ENCODE results near the gene NRDC.
"Not testable (repeated sequence)": the region's sequence is repeated elsewhere in the genome, so short reads cannot be mapped to it uniquely, and the experiment has no call there.

The NRDC gene

DNA sequence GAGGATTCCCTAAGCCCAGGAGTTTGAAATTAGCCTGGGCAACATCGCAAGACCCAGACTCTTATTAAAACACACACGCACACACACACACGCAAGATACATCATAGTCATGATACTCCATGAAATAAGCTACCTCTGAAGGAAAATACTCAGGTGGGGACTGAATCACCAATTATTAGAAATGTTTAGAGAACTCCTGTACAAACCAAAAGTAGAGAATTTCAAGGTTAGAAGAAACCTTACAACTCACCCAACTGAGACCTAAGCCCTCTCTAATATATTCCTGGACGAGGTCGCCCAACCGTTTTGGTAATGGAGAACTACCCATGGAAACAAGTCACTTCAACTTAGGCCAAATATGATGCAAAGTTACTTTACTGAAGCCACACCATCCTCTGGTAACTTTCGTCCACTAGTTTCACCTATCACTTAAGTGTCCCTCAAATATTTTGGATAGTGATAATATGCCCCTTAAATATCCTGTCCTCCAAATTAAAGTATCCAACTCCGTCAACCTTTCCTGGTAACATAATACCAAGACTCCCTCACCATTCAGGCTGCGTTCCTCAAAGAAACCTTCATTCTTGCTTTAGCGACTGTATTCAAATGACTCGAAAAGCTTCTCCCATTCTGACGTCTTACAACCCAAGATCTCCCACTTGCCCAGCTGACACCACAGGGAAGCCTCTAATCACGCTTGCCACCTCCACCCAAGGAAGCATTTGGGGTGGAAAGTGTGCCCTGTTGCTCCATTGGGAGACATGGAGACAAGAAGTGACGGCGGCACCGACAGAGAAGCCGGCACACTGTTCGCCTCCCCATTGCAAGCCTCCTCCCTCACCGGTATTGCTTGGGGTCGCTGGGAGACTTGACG, 856 bp downstream of the NRDC start:
- peak; percentile 2 for DNase-seq (ENCODE audit: low read depth)

DNA sequence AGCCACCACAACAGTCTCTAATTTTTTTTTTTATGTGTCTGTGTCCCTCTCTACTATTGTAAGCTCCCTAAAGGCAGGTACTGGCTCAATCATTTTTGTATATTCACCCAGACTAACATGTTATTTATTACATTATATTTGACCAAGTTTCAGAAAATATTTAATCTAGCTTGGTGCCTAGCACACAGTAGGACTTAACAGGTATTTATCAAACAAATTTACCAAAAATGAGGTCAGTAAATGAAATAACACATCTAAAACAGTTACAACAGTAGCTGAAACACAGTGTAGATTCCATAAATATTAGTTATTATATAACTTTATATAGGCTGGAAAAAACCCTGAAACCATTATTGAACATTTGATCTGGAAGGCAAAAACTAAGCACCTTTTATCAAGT, 2.7 kb downstream of the NRDC start:
- DNase-seq (ENCODE audit: low read depth): no peak

DNA sequence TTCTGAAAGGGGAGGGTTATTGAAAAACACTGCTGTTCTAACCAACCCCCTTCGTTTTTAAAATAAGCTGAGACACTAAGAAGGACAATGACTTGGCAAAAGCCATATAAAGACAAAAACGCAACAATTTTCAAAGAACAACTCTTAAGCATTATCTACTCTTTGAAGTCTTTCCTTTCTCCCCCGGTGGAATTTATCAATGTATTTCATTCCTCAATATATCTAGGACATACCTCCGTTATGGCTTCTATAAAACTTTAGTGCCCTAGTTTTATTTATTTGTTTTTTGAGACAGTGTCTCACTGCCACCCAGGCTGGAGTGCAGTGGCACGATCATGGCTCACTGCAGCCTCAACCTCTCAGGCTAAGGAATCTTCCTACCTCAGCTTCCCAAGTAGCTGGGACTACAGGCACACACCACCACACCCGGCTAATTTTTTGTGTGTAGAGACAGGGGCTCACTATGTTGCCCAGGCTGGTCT, 3.2 kb downstream of the NRDC start:
- no peak for DNase-seq (ENCODE audit: low read depth)

DNA sequence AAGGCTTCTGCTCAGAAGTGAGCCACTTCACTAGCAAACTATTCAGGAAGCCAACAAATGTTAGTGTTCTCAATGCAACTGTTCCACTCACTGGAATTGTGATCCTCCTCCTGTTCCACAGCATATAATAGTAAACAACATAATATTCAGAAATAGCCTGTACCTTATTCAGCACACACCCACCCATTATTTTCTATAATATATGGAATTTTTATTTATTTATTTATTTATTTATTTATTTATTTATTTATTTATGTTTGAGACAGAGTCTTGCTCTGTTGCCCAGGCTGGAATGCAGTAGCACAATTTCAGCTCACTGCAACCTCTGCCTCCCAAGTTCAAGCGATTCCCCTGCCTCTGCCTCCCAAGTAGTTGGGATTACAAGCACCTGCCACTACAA, 5.3 kb downstream of the NRDC start:
- not testable (repeated sequence) for DNase-seq (ENCODE audit: low read depth)

DNA sequence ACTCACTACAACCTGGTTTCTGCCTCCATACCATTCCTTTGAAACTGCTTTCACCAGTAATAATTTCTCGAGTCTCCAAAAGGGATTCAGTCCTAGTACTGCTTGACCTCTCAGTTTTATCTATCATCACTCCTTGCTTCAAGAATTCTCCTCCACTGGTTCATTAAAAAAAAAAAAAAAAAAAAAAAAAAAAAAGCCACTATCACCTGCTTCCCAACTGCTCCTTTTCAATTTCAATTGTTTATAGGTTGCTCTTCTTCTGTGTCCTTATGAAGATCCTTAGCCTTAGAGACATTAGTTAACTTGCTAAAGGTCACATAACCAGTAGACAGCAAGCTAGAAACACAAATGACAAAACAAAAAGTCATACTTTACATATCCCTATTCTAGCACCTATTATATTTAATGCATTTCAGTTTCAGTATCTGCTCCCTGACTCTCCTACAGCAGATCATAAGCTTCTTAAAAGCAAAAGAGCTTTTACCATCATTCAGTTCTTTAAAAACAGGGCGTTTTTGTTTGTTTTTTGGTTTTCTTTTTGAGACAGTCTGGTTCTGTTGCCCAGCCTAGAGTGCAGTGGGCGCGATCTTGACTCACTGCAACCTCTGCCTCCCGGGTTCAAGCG, 7.1 kb downstream of the NRDC start:
- DNase-seq (ENCODE audit: low read depth): no peak

DNA sequence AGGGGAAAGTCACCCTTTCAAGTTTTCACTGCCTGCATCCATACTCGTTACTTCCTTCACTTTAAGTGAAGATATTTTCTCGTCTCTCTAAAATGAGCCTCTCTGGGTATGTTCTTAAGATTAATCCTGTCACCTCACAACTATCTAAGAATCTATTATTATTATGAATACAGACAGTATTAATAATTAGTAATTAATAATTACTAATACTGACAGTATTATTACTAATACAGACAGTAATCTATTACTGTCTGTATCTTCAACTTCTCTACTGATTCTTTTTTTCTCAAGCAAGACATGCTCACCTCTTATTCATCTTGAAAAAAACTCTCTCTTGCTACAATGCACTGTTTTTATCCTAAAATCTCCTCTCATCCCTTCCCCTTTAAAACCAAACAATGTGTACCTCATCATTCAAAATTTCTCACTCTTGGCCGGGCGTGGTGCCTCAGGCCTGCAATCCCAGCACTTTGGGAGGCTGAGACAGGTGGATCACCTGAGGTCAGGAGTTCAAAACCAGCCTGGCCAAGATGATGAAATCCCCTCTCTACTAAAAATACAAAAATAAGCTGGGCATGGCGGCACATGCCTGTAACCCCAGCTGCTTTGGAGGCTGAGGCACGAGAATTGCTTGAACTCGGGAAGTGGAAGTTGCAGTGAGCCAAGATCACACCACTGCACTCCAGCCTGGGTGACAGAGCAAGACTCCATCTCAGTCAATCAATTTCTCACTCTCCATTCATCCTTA, 7.8 kb downstream of the NRDC start:
- DNase-seq (ENCODE audit: low read depth): no peak

DNA sequence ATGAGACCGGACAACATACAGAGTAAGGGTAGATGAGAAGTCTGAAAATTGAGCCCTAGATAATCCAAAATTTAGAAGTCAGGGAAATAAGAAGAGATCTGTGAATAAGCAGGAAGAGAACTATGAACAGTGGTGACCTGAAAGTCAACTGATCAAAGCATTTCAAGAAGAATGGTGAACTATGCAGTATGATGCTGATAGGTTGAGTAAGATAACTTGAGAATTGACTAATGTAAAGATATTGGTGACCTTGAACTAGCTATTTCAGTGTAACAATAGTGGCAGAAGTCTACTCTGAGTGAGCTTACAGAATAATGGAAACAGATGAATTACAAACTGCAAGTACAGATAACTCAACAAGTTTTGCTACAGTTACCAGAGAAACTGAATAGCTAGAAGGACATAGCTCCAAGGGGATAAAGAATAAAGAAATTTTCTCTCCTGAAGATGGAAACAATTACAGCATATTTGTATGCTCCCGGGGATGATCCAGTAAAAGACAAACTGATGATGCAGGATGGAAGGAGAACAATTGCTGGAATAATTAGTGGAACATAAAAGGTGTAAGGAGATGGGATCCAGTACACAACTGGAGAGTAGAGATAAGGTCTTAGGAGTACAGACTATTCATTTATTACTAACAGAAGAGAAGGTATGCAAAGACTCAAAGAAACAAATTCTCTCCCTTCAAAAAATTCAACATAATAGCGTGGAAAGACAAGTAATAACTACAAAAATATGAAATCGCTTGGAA, 10.9 kb downstream of the NRDC start:
- DNase-seq (ENCODE audit: low read depth): no peak

DNA sequence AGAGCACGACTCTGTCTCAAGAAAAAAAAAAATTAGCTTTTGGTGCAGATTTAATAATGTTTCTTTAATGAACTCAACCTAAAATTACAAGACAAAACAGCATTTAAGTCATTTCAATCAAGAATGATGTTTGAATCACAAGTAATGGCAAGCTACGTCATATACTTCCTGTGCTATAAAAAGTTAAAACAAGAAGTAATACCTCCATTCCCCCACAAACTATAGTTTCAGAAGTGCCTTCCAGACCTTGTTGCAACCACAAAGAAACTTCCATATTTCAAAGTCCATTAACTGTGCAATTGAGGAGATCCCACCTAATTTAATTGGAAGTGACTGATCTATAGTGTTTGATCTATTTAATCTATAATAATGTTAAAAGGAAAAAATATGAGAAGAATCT, 15.1 kb downstream of the NRDC start:
- no peak for DNase-seq (ENCODE audit: low read depth)

DNA sequence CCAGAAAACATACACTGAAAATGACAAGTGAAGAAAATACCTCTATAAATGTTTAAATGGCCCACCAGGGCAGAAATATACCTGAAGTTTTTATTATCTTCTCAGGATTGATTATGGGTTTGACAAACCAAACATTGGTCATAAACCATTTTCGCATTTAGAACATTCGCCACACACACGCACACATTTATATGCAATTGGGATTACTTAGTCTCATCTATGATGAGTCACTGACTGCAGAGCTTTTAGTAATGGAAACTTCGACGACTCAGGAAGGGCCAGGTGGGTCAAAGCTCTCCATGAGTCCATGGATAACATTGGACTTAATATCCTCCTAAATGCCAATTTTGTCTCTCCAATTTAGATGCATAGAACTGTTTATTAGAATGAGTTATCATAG, 16.9 kb downstream of the NRDC start:
- DNase-seq (ENCODE audit: low read depth): no peak

DNA sequence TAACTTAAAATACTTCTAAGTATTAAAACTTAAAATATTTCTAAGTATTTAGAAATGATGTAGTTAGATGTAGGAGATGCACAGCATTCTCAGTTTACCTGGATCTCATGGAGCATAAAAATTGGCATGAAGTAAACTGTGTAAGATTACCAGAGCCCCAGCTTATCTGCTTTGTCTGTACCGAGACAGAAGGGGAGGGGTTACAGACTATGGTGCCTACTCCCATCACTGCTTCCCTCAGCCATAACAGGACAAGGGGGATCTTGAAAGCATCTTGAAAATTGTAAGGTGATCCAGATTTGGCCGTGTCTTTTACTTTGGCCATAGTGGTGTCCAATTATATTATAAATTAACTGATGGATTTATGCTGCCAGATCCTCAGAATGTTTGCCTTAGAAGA, 18.8 kb downstream of the NRDC start:
- no peak for DNase-seq (ENCODE audit: low read depth)

DNA sequence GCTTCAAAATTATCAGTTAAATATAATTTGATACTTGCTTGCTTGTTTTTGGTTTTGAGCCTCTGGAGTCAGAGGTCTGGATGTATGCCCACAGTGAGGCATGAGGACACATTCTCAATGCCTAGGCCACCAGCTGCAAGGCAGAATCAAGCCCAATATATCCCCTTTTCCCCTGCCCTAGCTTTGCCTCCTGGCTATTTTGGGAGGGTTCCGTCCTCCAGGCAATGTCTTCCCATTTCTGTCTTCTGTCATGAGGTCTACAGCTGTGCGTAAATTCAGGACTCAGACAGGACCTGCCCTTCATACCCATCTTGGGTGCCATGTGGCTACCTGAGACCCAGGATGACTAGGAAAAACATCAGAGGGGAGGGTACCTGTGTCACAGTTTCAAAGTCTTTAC, 19.2 kb downstream of the NRDC start:
- no peak for DNase-seq (ENCODE audit: low read depth)

DNA sequence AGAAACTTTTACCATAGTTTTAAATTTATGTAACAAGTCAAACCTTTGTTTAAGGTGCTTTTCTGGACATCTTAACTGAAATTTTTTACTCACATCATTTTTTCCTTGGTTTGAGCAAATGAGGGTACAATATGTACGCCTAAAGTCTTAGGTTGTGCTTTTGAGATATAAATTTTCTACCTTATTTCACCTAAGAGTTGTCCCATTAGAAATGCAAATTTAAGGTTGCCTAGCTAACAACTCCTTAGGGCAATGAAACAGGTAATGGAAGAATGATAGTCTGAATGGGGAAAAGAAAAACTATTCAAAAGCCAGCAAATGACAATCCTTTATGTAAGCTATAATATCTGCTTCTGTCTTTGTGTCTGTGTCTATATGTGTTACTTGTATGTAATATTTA, 19.6 kb downstream of the NRDC start:
- no peak for DNase-seq (ENCODE audit: low read depth)

DNA sequence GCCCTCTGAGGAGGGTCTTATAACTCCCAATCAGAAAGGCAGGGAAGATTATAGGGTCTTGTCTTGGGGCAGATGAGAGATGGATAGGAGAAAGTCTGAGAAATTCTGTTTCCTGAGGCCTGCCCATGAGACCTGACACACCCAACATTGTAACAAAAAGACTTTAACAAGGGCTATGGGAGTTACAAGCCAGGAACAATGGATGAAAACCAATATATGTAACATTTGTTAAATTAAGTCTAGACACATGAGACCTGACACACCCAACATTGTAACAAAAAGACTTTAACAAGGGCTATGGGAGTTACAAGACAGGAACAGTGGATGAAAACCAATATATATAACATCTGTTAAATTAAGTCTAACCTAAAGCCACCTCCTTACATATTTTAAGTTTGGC, 21.8 kb downstream of the NRDC start:
- DNase-seq (ENCODE audit: low read depth): no peak

DNA sequence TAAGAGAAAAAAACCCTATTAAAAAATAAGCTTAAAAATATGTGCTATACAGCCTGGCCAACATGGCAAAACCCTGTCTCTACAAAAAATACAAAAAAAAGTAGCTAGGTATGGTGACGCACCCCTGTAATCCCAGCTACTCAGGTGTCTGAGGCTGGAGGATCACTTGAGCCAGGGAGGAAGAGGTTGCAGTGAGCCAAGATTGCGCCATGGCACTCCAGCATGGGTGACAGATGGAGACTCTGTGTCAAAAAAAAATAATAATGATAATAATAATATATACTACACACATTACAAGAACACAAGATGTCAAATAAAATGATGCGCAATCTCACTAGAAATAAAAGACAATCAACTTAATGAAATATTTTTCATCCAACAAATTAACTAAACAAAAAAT, 22.9 kb downstream of the NRDC start:
- no peak for DNase-seq (ENCODE audit: low read depth)

DNA sequence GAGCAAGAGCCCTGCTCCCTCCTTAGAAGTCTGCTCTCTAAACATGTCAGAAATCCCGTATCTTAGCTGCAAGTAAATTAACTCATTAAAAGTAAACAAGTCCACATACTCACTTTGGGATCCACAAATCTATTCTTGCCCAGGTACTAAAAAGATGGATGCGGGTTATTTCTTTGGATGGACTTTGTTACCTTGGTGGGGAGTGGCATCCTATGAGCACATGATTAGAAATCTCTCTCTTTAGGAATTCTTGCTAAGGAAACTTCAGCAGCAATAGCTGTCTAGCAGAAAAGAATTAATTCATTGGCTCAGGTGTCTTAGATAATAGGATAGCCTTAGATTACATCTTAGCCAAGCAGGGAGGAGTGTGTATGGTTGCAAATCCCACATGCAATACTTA, 25.2 kb downstream of the NRDC start:
- DNase-seq (ENCODE audit: low read depth): no peak

DNA sequence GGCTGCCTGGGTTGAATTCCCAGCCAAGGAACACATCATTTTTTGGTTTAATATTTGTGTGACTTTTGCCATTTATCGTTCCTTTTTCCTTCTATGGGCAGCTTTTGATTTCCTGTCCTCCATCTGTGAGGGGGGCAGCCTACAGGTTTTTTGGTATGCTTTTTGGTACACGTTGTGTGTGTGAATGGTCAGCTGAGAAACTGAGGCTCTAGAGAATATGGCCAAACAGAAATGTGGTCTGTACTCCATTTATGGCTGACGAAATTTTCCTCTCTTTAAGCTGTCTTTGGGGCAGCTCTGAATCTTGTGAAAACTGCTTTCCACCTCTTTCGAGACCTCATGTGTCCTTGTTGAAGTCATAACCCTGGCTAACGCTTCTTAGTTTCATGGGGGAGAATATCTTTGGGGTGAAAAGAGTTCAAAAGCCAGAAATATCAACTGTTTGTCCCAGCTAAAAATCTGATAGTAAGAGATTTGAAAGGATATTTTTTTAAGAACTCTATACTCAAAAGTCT, 26.6 kb downstream of the NRDC start:
- DNase-seq (ENCODE audit: low read depth): no peak

DNA sequence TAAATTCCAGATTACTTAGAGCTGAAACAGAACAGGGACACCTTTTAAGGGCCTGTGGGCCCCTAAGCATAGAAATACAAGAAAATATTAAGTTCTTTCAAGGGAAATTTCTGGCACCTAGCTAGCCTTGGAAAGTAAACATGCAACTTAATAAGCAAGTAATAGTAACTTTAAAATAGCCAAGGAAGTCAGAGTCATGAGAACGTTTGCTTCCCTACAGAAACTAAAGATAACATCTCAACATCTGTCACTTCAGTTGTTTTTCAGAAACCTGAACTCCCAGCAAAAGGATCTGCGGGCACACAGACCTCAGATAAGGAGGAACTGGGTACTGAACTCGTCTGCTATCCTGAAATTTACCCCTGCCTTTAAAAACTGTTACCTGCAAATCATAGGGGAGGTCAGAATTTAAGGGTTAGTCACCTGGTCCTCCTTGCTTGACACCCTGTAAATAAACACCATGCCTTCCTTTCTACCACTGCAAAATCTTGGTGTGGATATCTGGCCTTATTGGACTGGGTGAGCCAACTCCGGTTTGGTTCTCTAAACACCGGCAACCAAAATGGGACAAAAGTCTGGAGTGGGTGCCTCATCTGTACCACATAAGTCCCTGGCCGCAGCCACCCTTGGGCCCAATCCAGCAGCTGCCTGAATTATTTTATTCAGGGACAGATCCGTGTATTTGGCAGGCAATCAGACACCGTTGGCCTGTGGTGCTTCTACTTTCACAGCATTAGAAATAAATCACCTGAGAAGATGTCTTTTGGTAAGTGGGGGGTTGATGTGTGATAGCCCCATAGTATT, 27.9 kb downstream of the NRDC start:
- DNase-seq (ENCODE audit: low read depth): no peak

DNA sequence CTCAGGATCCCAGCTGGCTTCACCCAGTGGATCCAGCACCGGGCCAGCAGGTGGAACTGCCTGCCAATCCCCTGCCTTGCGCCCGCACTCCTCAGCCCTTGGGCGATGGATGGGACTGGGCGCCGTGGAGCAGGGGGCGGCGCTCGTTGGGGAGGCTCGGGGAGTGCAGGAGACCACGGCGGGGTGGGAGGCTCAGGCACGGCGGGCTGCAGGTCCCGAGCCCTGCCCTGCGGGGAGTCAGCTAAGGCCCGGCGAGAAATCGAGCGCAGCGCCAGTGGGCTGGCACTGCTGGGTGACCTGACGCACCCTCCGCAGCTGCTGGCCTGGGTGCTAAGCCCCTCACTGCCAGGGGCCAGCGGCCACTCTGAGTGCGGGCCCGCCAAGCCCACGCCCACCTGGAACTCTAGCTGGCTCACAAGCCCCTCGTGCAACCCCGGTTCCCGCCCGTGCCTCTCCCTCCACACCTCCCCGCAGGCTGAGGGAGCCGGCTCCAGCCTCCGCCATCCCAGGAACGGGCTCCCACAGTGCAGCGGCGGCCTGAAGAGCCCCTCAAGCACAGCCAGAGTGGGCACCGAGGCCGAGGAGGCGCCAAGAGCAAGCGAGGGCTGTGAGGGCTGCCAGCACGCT, 31.1 kb downstream of the NRDC start:
- no peak for DNase-seq (ENCODE audit: low read depth)

DNA sequence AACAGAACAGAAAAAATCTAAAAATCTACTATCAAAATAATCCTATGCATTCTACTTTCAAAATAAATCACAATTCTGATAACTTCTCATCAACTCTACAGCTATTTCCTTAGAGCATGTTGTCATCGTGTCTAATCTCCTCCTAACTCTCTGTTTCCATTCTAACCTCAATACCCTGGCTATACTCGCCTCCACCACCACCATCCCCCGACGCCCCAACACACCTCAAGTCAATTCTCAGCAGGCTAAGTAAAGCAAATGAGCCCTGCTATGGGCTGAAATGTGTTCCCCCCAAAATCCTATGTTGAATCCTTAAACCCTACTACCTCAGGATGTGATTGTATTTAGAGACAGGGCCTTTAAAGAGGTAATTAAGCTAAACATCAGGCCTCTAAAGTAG, 34.6 kb downstream of the NRDC start:
- DNase-seq (ENCODE audit: low read depth): no peak

DNA sequence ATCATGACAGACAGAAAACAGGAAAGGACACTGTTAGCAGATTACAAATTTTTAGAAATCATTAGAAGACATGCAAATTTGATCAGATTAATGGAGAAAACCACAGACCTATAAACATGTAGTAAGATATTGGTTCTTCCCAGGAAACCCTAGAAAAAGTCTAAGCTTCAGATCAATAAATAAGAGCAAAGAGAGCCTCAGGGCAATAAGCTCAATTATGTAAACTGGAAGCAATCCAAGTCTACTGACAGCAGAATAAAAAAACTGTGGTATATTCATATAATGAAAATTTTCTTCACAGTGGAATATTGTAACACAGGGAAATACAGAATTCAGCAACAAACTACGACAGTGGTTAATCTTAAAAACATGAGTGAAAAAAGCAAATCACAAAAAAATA, 36.3 kb downstream of the NRDC start:
- DNase-seq (ENCODE audit: low read depth): no peak
